Cerebellar cortex (tissue), 1 donor: Measurements from ENCODE around the gene DFFB.
A peak's percentile ranks its signal among the peaks of the same experiment; 100 is the strongest.
"Not testable (repeated sequence)": the region's sequence is repeated elsewhere in the genome, so short reads cannot be mapped to it uniquely, and the experiment has no call there.

ENCODE experiments used
- DNase-seq: peaks from one replicate; pipeline ENCODE4 v3.0.0-alpha.2; 2015; ENCODE audit warnings: low spot score

DFFB gene

DNA sequence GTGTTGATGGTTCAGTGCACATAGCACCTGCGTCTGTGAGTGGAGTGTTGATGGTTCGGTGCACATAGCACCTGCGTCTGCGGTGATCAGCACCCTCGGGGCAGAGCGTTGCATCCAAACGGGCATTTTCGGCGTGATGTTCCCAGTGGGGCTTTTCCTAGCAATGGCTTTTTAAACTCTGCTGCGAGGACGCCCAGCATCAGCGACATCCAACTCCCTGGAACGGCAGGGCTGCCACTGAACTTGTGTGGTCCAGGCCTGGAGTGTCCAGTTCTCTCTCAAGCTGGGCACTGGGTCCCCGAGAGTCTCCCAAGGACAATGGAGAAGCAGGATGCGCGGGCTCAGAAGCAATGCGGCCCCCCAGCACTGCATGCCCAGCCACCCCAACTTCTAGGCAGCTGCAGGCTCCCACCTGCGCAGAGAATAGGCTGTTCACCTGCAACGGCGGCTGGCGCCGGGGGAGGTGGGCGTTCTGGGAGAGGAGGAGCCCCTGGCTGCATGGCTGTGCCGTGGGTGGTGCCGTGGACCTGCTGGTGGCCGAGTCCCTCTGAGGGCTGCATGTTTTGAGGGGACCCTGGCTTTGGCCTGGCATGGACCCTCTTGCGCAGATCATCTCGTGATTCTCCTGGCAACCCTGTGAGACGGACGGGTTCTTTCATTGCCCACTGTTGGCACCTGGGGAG lies 52.9 kb downstream of the DFFB start:
- DNase-seq: no peak

DNA sequence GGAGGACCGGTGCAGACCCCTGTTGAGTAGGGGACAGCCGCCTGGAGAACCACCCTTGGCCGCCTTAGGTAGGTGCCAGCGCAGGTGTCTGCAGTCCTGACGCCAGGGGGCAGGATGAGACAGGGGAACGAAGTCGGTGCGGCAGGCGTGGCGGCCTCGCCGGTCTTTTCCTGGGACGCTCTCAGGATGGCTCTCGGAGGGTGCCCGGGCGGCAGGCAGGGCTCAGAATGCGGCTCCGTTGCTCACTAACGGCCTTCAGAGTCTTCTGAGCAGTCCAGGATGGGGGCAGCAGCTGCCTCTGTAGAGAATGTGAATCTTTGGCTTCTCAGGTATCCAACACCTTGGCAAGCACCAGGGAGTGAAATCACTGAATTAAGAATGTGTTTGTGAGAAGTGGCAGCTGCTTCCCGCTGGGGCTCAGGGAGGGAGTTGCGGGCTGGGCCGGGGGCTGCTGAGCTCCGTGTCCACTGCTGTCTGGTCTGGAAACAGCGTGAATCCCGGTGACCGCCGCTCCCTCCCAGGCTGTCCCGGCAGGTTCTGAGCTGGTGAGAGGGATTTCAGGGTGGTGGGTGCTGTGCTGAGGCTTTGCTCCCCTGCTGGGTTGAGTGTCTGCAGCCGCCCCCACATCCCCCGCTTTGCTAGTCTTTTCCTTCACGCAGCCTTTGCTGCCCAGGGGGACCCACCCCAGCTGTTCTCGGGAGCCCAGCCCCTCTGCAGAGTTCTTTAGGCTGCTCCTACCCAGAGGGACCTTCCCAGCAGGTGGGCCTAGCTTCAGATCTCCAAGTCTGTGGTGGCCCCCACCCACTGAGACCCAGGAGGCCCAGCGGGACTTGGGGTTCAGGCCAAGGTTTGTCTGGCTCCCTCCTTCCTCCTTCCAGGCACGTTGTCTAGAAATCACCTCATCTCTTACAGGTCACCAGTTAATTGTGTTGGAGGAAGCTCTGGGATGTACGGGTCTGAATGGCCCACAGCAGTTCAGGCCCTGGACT lies 53.9 kb downstream of the DFFB start:
- peak; percentile 65 for DNase-seq

DNA sequence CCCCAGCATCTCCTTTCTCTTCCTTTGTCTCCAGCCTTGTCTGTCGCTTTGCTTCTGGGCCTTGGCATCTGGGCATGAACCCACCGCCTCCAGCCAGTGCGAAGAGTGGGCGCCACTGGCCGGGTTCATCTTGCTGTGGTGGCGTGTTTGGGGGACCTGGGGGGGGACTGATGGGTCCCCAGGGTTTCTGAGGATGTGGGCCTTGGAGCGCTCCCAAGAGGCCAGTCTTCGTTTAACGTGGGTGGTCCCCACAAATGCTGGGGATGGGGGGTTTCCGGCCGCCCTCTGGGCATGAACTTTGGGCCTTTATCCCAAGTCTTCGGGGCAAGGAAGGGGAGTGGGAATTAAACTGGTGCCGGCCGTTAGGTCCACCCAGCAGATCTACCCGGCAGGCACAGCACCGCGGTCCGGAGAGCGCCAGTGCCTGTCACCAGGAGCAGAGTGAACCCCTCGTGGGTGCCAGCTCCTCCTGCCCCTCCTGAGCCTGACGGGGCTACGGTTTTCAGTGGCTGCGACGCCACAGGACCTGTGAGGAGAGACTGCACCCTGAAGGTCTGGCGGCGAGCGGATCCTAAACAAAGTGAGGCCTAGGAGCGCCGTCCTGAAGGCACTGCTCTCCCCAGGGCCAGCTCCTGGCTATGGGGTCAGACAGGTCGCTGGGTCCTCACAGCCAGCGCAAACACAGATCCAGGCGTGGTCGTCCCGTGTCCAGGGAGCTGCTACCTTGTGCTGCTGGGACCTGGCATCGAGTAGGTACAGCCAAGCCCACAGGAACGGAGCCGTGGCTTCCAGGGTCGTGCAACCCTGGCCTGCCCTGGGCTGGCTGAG lies 54.9 kb downstream of the DFFB start:
- no peak for DNase-seq

DNA sequence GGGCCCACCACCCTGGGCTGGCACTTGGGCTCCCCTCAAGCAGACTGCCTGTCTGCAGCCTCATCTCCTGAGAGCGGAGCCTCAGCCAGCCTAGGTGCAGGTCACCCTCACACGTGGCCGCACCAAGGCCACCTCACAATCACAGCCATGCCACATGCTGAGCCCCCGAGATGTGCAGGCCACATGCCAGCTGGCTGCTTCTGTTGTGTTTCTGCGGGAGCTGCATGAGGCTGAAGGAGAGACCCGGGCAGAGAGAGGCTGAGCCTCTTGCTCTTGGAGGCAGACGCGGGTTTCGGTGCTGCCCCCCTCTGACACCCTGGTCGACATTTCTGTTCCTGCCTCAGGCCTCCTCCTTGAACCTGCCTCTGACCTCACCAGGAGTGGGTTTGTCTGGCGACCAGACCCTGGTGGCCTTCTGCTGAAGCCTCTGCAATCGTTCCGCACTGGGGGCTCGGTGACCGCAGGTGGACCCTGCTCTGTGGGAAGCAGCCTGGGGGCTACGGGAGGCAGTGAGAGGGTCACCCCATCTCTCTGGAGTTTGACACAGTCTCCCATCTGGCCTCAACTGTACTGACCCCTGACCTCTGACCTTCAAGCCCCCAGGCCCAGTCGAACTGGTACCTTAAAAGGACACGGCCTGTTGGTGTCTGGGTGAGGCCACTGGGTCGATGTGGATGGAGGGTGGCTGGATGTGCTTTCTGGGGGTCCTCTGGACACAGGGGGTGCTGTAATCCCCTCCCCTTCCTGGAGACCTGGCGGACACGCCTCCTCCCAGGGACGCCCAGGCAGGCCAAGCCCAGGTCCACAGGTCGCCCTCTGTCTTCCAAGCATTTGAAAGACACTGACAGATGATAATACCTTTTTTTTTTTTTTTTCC lies 55.8 kb downstream of the DFFB start:
- DNase-seq: no peak

DNA sequence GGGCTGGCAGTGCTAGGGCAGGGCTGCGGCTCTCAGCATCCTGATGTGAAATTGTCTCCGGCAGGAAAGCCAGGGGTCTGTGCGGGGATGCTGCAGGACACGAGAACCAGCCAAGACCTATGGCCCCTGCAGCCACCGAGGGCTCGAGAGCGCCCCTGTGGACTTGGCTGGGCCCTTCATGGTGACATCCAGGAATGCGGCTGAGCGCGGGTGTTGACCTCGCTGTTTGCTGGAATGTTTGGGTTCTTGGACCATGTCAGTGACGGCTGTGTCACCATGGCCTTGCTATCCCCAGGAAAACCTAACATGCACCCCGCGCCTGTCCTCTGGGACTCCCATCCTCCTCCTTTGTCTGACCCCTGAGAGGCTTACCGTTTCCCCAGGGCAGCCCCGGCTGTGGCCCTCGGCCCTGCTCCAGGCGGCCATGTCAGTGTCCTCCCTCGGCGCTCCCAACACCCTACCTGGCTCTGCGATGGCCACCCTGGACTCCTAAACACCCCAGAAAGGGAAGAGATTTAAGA lies 57.1 kb downstream of the DFFB start:
- no peak for DNase-seq

DNA sequence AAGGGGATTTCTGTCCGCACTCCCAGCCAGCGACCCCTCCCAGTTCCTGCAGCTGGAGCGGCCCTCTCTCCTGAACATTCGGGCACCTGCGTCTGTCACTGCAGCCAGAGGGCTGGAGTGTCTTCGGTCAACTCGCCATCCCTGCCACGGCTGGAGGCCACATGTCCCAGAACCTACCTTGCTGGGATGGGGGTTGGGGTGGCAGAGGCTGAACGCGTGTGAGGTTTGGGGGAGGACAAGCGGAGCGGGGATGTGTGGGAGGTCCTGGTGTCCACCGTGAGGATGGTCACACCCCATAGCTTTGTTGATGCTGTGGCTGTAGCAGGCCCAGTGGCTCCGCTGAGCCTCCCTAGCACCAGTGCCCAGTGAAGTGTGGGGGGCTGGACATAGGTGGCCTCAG lies 57.6 kb downstream of the DFFB start:
- no peak for DNase-seq

DNA sequence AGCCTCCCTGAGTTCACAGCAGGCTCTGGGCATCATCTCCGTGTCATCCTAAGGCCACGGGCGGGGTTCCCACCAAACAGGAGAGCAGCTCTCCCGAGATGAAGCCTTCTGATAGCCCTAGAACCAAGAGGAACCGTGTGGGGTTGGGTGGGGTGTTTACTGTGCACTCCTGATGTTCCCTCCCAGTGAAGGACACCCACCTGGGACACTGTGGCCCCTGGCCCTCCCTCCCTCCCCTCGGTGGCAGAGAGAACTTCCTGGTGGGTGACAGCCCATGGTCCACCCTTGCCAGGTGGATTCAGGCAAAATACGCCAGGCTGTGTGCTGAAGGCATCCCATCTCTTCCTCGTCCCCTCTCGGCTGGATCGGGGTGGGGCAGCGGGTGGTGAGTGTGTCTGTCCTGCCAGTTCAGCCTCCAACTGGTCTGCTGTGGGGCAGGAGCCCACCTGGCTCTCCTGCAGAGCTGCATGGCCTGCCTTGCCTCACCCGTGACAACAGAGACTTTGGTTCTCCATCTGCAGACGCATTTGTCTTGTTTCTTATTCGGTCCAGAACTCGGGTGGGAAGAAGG lies 58.4 kb downstream of the DFFB start:
- DNase-seq: no peak

DNA sequence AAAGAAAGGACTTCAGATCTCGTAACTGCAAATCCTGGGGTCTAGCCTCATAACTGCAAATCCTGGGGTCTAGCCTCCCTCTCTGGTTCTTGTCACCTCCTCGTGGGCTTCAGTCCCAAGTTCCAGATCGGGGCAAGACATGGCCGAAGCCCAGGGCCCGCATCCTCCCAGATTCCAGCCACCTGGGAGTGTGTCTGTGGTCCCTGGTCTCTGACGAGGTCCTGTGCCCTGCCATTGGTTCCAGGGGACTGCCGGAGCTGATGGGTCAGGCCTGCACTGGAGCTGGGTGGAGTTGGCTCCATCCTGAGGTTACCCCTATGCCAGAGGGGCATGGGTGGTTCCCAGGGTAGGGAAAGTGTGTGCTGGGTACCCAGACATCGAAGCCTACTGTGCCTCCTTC lies 60.5 kb downstream of the DFFB start:
- no peak for DNase-seq

DNA sequence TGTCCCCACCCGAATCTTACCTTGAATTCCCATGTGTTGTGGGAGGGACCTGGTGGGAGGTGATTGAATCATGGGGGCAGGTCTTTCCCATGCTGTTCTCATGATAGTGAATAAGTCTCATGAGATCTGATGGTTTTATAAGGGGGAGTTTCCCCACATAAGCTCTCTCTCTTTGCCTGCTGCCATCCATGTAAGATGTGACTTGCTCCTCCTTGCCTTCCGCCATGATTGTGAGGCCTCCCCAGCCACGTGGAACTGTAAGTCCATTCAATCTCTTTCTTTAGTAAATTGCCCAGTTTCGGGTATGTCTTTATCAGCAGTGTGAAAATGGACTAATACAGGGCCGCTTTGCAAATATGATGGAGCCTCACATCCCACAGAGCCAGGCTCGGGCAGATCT lies 61.1 kb downstream of the DFFB start:
- DNase-seq: not testable (repeated sequence)

DNA sequence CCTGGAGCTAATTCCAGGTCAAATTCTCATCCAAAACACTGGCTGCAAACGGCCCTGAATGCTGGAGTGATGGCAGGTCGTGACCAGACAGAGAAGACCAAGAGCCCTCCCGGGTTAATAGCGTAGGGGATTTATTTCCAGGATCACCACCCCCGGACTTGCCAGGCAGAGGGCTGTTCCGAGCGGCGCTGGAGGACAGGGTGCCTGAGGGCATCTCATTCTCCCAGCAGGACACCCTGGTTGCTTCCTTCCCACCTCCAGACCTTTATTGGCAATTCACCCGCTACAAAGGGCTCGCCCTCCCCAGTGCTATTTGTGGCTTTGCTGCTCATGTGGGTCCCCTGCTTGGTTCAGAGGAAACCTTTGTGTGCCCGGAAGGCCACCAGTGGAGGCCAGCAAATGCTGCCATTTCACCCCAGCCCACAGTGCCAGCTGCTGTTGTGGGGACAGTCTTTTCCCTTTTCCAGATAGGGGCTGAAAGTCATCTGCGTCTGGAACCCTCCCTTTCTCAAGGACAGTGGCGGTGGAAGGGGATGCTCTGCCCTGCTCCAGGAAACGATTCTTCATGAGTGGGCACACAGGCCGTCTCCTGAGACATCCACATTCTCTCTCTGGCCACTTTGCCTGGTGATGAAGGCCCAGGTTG lies 61.8 kb downstream of the DFFB start:
- DNase-seq: no peak

DNA sequence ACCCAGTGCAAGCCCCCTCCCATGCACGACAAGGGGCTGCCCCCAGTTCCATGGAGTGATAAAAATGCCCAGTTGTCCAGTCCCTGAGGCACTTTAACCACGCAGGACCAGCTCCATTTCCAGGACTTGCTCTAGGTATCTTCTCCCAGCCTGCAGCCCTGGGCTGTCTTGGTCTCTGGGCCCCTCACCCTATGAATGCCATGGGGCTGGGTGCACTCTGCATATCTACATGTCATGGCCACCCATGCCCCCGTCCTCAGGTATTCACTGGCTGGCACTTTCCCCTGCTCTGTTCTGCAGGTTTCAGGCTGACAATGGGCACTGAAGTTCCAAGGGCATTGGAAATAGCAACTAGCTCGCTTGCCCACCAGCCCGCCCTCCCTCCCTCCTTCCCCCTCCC lies 62.4 kb downstream of the DFFB start:
- no peak for DNase-seq

DNA sequence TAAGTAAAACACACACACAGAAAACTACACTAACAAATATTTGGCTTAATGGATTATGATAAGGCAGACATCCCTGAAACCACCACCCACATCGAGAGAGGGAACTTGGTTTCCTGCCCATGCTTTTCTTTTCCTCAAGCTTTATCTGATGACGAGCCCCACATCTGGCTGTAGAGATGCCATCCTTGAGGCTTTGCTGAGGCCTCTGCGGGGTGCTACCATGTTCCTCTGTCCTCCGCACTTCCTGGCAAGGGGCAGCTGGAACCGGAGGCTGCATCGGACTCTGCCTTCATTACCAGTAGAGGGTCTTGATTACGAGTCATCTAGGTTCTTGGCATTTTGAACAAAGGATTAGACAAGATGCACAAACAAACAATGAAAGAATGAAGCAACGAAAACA lies 64.5 kb downstream of the DFFB start:
- DNase-seq: no peak

DNA sequence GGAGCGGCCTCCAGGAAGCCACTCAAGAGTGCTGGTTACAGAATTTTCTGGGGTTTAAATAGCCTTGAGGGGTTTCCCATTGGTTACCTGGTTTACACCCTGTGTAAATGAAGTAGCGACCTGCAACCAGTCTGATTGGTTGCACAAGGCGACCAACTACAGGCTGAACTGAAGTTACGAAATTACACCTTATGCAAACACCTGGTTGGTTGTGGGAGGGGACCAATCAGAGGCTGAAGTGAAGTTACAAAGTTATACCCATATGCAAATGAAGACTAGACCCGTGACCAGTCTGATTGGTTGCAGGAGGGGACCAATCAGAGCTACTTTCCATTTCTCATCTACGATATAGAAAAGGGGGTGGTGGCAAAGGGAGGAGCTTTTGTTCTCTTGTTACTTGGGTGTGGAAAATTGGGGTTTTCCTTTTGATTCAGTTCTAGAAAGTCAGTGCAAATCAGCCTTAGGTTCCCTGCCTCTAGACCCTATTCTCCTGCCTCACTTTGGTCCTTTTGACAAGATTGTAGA lies 65.0 kb downstream of the DFFB start:
- DNase-seq: no peak

DNA sequence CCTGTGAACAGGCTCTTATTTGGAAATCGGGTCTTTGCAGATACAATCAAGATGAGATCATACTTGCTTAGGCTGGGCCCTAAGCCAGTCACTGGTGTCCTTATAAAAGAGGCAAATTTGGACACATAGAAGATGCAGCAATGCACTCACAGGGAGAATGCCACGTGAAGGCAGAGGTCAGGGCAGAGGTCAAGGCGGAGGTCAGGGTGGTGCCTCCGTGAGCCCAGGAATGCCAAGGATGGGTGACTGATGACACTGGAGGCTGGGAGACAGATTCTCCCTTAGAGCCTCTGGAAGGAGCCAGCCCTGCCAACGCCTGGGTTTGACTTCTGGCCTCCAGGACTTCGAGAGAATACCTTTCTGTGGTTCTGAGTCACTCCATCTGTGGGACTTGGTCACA lies 65.6 kb downstream of the DFFB start:
- no peak for DNase-seq

DNA sequence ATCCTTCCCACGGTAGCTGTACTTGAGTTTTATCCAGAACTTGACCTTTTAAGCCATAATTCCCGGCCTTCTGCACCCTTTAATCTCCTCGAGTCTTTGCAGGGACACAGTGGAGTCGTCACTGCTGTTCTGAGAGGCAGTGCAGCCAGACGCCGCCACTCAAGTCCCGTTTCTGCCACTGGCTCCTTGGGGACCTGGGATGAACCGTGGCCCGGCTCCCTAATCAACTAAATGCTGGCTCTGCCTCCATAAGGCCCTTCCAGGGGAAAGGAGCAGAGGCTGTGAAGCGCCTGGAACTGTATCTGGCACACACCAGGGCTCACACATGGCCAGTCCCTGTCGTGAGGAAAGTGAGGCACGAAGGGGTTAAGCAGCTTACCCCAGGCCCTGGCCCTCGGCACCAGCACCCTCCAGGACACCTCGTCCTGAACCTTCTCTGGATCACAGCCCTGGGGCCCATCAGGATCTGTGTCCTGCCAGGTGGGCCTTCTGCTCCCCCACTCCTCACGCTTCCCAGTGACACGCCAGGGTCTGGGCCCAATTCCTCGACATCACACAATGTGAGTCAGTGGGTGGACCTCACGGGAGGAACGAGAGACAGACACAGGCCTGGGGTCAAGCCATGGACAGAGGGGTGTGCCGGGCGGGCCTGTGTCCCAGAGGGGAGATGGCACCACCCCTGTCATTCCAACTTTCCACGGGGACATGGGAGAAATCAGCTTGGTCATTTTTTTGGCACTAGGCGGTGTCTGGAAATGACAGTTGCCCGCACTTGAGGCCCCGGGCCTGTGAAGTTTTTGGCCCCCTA lies 66.3 kb downstream of the DFFB start:
- no peak for DNase-seq

DNA sequence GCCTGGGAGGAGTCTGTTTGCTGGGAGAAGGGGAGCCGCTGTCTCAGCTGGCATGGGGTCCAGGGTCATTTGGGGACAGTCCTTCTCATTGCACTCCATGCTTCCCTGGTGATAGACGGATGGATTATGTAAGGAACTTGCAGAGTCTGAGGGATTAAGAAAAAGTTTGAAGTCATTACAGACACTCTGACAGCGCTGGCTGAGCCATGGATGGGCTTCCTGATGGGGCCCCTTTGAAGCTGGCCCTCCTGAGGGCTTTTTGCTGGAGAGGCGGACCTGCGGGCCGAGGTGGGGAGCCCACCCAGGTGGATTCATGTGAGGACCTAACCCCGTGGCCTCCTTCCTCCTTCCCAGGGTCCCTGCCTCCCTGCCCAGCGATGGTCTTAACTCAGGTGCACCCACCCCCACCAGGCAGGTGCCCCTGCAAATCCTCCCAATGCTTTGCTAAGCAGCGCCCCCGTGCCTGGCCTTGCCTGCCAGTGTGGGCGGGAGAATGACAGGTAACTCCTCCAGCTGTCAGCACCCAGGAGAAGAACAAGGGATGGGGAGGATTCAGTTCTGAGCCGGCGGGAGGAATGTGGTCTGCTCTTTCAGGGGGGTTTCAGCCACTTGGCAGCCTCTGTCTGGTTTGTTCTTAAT lies 67.0 kb downstream of the DFFB start:
- no peak for DNase-seq

DNA sequence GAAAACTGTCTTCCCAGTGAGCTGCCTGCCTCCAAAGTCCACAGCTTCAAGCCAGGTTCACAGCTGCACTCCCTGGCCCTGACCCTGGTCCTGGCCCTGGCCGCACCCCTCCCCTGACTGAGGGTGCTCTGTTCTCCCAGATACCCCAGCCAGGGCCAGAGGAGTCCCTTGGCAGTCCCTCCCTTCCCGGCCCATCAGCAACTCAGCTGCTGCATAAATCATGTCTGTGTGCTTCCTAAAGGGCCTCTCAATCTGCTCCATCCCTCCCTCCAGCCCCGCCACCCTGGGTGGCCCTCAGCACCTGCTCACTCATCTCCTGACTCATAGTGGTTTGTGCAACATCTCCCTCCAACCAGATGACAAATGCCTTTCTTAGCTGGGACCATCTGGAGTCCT lies 67.5 kb downstream of the DFFB start:
- no peak for DNase-seq

DNA sequence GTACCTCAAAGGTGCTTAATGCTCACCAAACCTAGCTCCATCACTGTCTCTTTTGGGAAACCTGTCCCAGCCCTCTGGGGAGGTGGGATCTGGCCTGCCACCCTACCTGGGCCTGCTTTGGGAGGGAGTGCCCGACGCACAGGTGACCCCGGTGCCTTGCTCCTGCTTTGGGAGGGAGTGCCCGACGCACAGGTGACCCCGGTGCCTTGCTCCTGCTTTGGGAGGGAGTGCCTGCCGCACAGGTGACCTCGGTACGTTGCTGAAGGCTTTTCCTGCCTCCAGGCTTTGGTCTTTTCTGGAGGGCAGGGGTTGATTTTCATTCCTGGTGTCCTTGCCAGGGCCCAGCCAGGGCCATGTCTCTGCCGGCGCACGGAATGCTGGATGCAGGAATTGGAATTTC lies 68.0 kb downstream of the DFFB start:
- no peak for DNase-seq

DNA sequence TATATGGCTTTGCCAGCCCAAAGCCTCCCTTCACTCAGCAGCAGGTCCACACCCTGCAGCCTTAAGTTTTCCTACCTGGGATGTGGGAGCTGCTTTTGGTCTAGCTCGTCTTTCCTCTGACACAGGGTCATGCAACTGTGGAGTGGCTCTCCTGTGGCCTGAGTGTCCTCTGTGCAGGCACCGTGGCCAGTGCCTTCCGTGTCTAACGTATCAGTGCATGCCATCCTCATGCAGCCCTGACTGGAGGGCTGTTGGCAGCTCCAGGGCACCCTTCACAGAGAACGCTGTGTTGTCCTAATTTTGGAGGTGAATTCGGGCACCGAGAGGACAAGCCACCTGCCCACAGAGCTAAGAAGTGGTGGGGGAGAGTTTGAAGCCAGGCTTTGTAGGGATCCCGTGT lies 68.5 kb downstream of the DFFB start:
- no peak for DNase-seq
